Activated CD8-positive, alpha-beta memory T cell treated with anti-CD3 and anti-CD28 coated beads, Interleukin-2, amount 50 U/mL, for 48 hours (primary cell): Measurements from ENCODE around the gene SLFN12.
"Not testable (repeated sequence)": the region's sequence is repeated elsewhere in the genome, so short reads cannot be mapped to it uniquely, and the experiment has no call there.

ENCODE experiments used
- DNase-seq: peaks from one replicate; pipeline ENCODE4 v3.0.0-alpha.2; 2020

Gene SLFN12

GRCh38 chr17:35406568-35406967, 25.7 kb downstream of the SLFN12 start:
- DNase-seq, result no peak

GRCh38 chr17:35404360-35404759, 27.9 kb downstream of the SLFN12 start:
- DNase-seq, result no peak

GRCh38 chr17:35393783-35394182, 38.5 kb downstream of the SLFN12 start:
- not testable (repeated sequence) for DNase-seq

- no peak for DNase-seq
These were observed 41.6 kb downstream of the SLFN12 start for GRCh38 chr17:35390663-35391062.

GRCh38 chr17:35390156-35390555, 42.1 kb downstream of the SLFN12 start:
- no peak for DNase-seq

GRCh38 chr17:35387496-35387895, 44.8 kb downstream of the SLFN12 start:
- DNase-seq, result no peak

GRCh38 chr17:35377706-35378105, 54.6 kb downstream of the SLFN12 start:
- no peak for DNase-seq

GRCh38 chr17:35377068-35377467, 55.2 kb downstream of the SLFN12 start:
- DNase-seq, result no peak

- DNase-seq, result no peak
These were observed 56.1 kb downstream of the SLFN12 start for GRCh38 chr17:35376245-35376644.

- DNase-seq, result no peak
These were observed 57.4 kb downstream of the SLFN12 start for GRCh38 chr17:35374766-35375344.

- DNase-seq, result peak; percentile 80
These were observed 58.1 kb downstream of the SLFN12 start for GRCh38 chr17:35373984-35374765.

- peak; percentile 97 for DNase-seq
These were observed 58.7 kb downstream of the SLFN12 start, which contains the start of gene SLFN11 for GRCh38 chr17:35373534-35373983. SLFN11 (minus strand) TSS chr17:35373621; CDS start chr17:35363807, 9,814 bp downstream.

- DNase-seq, result peak; percentile 61
These were observed 59.3 kb downstream of the SLFN12 start for GRCh38 chr17:35372846-35373533.

GRCh38 chr17:35371934-35372333, 60.4 kb downstream of the SLFN12 start:
- DNase-seq, result no peak

- DNase-seq, result no peak
These were observed 64.0 kb downstream of the SLFN12 start for GRCh38 chr17:35368081-35368830.

GRCh38 chr17:35361027-35361426, 71.3 kb downstream of the SLFN12 start:
- no peak for DNase-seq
